Mammary epithelial cell (primary cell): ENCODE results near the gene ENOX2.

Source experiments
- CTCF ChIP-seq, 2 donors: IDR thresholded peaks in 1 of 2; conservative IDR thresholded peaks in 1 of 2; 2 replicates each; pipeline ENCODE4 v1.5.1; 2011 to 2012; ENCODE audit warnings: inconsistent platforms in 2 of 2, low read length in 2 of 2, mild to moderate bottlenecking in 2 of 2, control low read depth in 1 of 2, low read depth in 1 of 2; ENCODE audit not compliant: insufficient read depth in 1 of 2; ENCODE audit errors: extremely low read depth in 1 of 2
- EZH2 ChIP-seq: IDR thresholded peaks from 2 replicates; pipeline ENCODE4 v1.6.1; 2012; ENCODE audit warnings: low read length, inconsistent platforms, borderline replicate concordance

GRCh38 chrX:130756233-130756632, 146.8 kb downstream of the ENOX2 start:
- no peak for TF ChIP-seq CTCF (conservative IDR thresholded peaks at IDR 0.05 in 1 of 2, IDR thresholded peaks at IDR 0.05 in 1 of 2; ENCODE audit: extremely low read depth in 1 of 2, insufficient read depth in 1 of 2, low read depth in 1 of 2, low read length in 2 of 2)
- TF ChIP-seq EZH2: no peak
